ENCODE measurements around the gene MAML1. TPM values are rescaled to one million over a fixed set of nuclear protein-coding genes. Genes with fewer than 3 reads are reported as not detected.

The MAML1 gene
- polyA plus RNA-seq, 6 donors from 2014 or later: 2.0 to 9.5 (median 3.4) TPM

GRCh38 chr5:179766021-179766725 is 33.6 kb downstream of the MAML1 start:
- Mint-ChIP-seq H3K27me3 (no peaks in the 10 kb centered on the region), H3K4me1 (peaks cover 29 to 51% (median 35%) of the 10 kb centered on the region in 3 donors), H3K4me3 (no peak overlapping the region), H3K27ac (peak overlapping the region in 2 of 6 donors; percentile 15 to 24), H3K36me3 (peaks cover 7 to 10% of the 10 kb centered on the region in 2 donors), H3K9me3 (no peaks in the 10 kb centered on the region)
- no peak for DNase-seq
- ATAC-seq (ENCODE audit: low read depth in 2 of 2): no peak

- Mint-ChIP-seq H3K27ac (no peak overlapping the region), H3K36me3 (peaks cover 7 to 10% of the 10 kb centered on the region in 2 donors), H3K4me1 (peaks cover 25 to 45% (median 29%) of the 10 kb centered on the region in 3 donors), H3K4me3 (no peak overlapping the region), H3K27me3 (no peaks in the 10 kb centered on the region), H3K9me3 (no peaks in the 10 kb centered on the region)
- ATAC-seq (ENCODE audit: low read depth in 2 of 2): no peak
- DNase-seq: no peak
Observed at GRCh38 chr5:179766726-179767455, 34.3 kb downstream of the MAML1 start.

GRCh38 chr5:179767496-179768100 is 35.0 kb downstream of the MAML1 start:
- DNase-seq (no peak), ATAC-seq (ENCODE audit: low read depth in 2 of 2) (no peak)
- Mint-ChIP-seq H3K4me1 (peaks cover 21 to 38% (median 25%) of the 10 kb centered on the region in 3 donors), H3K27me3 (no peaks in the 10 kb centered on the region), H3K36me3 (peaks cover 10 to 14% of the 10 kb centered on the region in 2 donors), H3K9me3 (no peaks in the 10 kb centered on the region), H3K27ac (peak overlapping the region in 3 of 6 donors; percentile 15 to 33 (median 28)), H3K4me3 (no peak overlapping the region)

- no peak overlapping the region for H3K4me3 Mint-ChIP-seq
- DNase-seq: no peak
- no peak for ATAC-seq (ENCODE audit: low read depth in 2 of 2)
- no peak overlapping the region for H3K27ac Mint-ChIP-seq
- peaks cover 10 to 23% of the 10 kb centered on the region in 2 donors for H3K36me3 Mint-ChIP-seq
- H3K27me3 Mint-ChIP-seq: no peaks in the 10 kb centered on the region
- peaks cover 18 to 29% (median 25%) of the 10 kb centered on the region in 3 donors for H3K4me1 Mint-ChIP-seq
- H3K9me3 Mint-ChIP-seq: peaks cover 0 to 2% (median 0%) of the 10 kb centered on the region in 7 donors
Observed at GRCh38 chr5:179768326-179769085, 35.9 kb downstream of the MAML1 start.

GRCh38 chr5:179769271-179769670 is 36.6 kb downstream of the MAML1 start:
- Mint-ChIP-seq H3K9me3 (peaks cover 0 to 2% (median 0%) of the 10 kb centered on the region in 7 donors), H3K4me3 (no peak overlapping the region), H3K27me3 (no peaks in the 10 kb centered on the region), H3K27ac (peak overlapping the region in 1 of 6 donors; percentile 29), H3K36me3 (peaks cover 10 to 28% of the 10 kb centered on the region in 2 donors), H3K4me1 (peaks cover 12 to 24% (median 18%) of the 10 kb centered on the region in 3 donors)
- DNase-seq (no peak), ATAC-seq (ENCODE audit: low read depth in 2 of 2) (no peak)

- Mint-ChIP-seq H3K27ac (peak overlapping the region in 1 of 6 donors; percentile 29), H3K4me1 (peaks cover 12 to 24% (median 18%) of the 10 kb centered on the region in 3 donors), H3K9me3 (peaks cover 0 to 2% (median 0%) of the 10 kb centered on the region in 7 donors), H3K36me3 (peaks cover 10 to 28% of the 10 kb centered on the region in 2 donors), H3K27me3 (no peaks in the 10 kb centered on the region), H3K4me3 (no peak overlapping the region)
- ATAC-seq (ENCODE audit: low read depth in 2 of 2) (no peak), DNase-seq (no peak)
Observed at GRCh38 chr5:179769796-179770195, 37.2 kb downstream of the MAML1 start.

- ATAC-seq (ENCODE audit: low read depth in 2 of 2): no peak
- Mint-ChIP-seq H3K27ac (peak overlapping the region in 2 of 6 donors; percentile 35 to 54), H3K4me3 (no peak overlapping the region), H3K36me3 (peaks cover 8 to 28% of the 10 kb centered on the region in 2 donors), H3K27me3 (no peaks in the 10 kb centered on the region), H3K4me1 (peaks cover 9 to 15% (median 14%) of the 10 kb centered on the region in 3 donors), H3K9me3 (peaks cover 0 to 2% (median 0%) of the 10 kb centered on the region in 7 donors)
- DNase-seq: no peak
Observed at GRCh38 chr5:179771311-179771895, 38.8 kb downstream of the MAML1 start.

- ATAC-seq (ENCODE audit: low read depth in 2 of 2) (no peak), DNase-seq (no peak)
- H3K27ac Mint-ChIP-seq: peak overlapping the region in 1 of 6 donors; percentile 17
- no peak overlapping the region for H3K4me3 Mint-ChIP-seq
- no peaks in the 10 kb centered on the region for H3K27me3 Mint-ChIP-seq
- peaks cover 6 to 28% of the 10 kb centered on the region in 2 donors for H3K36me3 Mint-ChIP-seq
- H3K4me1 Mint-ChIP-seq: peaks cover 7 to 11% (median 9%) of the 10 kb centered on the region in 3 donors
- peaks cover 0 to 2% (median 0%) of the 10 kb centered on the region in 7 donors for H3K9me3 Mint-ChIP-seq
Observed at GRCh38 chr5:179772351-179772750, 39.7 kb downstream of the MAML1 start.

GRCh38 chr5:179773686-179774040 is 41.0 kb downstream of the MAML1 start:
- H3K9me3 Mint-ChIP-seq: peaks cover 0 to 2% (median 0%) of the 10 kb centered on the region in 7 donors
- ATAC-seq (ENCODE audit: low read depth in 2 of 2): no peak
- H3K27me3 Mint-ChIP-seq: no peaks in the 10 kb centered on the region
- no peak overlapping the region for H3K4me3 Mint-ChIP-seq
- peaks cover 11 to 38% of the 10 kb centered on the region in 2 donors for H3K36me3 Mint-ChIP-seq
- DNase-seq: no peak
- H3K4me1 Mint-ChIP-seq: peaks cover 3 to 11% (median 6%) of the 10 kb centered on the region in 3 donors
- peak overlapping the region in 1 of 6 donors; percentile 69 for H3K27ac Mint-ChIP-seq

GRCh38 chr5:179774442-179774841 is 41.8 kb downstream of the MAML1 start:
- peaks cover 0 to 11% (median 6%) of the 10 kb centered on the region in 3 donors for H3K4me1 Mint-ChIP-seq
- H3K4me3 Mint-ChIP-seq: no peak overlapping the region
- H3K36me3 Mint-ChIP-seq: peaks cover 11 to 40% of the 10 kb centered on the region in 2 donors
- ATAC-seq (ENCODE audit: low read depth in 2 of 2) (no peak), DNase-seq (no peak)
- no peaks in the 10 kb centered on the region for H3K27me3 Mint-ChIP-seq
- H3K27ac Mint-ChIP-seq: no peak overlapping the region
- peaks cover 0 to 2% (median 0%) of the 10 kb centered on the region in 7 donors for H3K9me3 Mint-ChIP-seq

- DNase-seq (no peak), ATAC-seq (ENCODE audit: low read depth in 2 of 2) (no peak)
- H3K4me3 Mint-ChIP-seq: no peak overlapping the region
- peaks cover 0 to 2% (median 0%) of the 10 kb centered on the region in 7 donors for H3K9me3 Mint-ChIP-seq
- peak overlapping the region in 1 of 6 donors; percentile 41 for H3K27ac Mint-ChIP-seq
- H3K27me3 Mint-ChIP-seq: no peaks in the 10 kb centered on the region
- peaks cover 0 to 11% (median 3%) of the 10 kb centered on the region in 3 donors for H3K4me1 Mint-ChIP-seq
- peaks cover 11 to 37% of the 10 kb centered on the region in 2 donors for H3K36me3 Mint-ChIP-seq
Observed at GRCh38 chr5:179776411-179776938, 43.9 kb downstream of the MAML1 start.

GRCh38 chr5:179777456-179777855 is 44.8 kb downstream of the MAML1 start:
- peaks cover 0 to 11% (median 3%) of the 10 kb centered on the region in 3 donors for H3K4me1 Mint-ChIP-seq

More at GRCh38 chr5:179777456-179777855, 44.8 kb downstream of the MAML1 start:
- DNase-seq: no peak
- H3K27ac Mint-ChIP-seq: peak overlapping the region in 3 of 6 donors; percentile 20 to 94 (median 57)
- H3K4me3 Mint-ChIP-seq: no peak overlapping the region
- ATAC-seq (ENCODE audit: low read depth in 2 of 2): no peak
- H3K9me3 Mint-ChIP-seq: peaks cover 0 to 2% (median 0%) of the 10 kb centered on the region in 7 donors
- H3K27me3 Mint-ChIP-seq: no peaks in the 10 kb centered on the region
- peaks cover 11 to 32% of the 10 kb centered on the region in 2 donors for H3K36me3 Mint-ChIP-seq
